GM18520 (cell line): ENCODE measurements around the gene NUP54.

ENCODE experiments used
- ATAC-seq: cut with Tn5 transposase; IDR thresholded peaks from one replicate; pipeline ENCODE4 v1.9.1; 2021; ENCODE audit not compliant: unreplicated experiment

The NUP54 gene

GRCh38 chr4:76148142-76148865, at the start of gene NUP54:
Gene NUP54, minus strand, starts transcription at chr4:76148397. Its CDS starts 23 bp downstream, at chr4:76148374.
- peak; percentile 98 for ATAC-seq

GRCh38 chr4:76197031-76197743, 49.0 kb upstream of the NUP54 start:
- no peak for ATAC-seq

- no peak for ATAC-seq
These were observed 48.2 kb upstream of the NUP54 start for GRCh38 chr4:76196376-76196775.

- no peak for ATAC-seq
These were observed 47.1 kb upstream of the NUP54 start for GRCh38 chr4:76195326-76195725.

- ATAC-seq = no peak
These were observed 46.1 kb upstream of the NUP54 start for GRCh38 chr4:76194325-76194724.

- no peak for ATAC-seq
These were observed 44.0 kb upstream of the NUP54 start for GRCh38 chr4:76192236-76192635.

- no peak for ATAC-seq
These were observed 40.4 kb upstream of the NUP54 start for GRCh38 chr4:76188557-76188956.

- ATAC-seq = no peak
These were observed 40.0 kb upstream of the NUP54 start for GRCh38 chr4:76188149-76188548.

GRCh38 chr4:76187152-76187551, 39.0 kb upstream of the NUP54 start:
- ATAC-seq = no peak

GRCh38 chr4:76182463-76182862, 34.3 kb upstream of the NUP54 start:
- ATAC-seq = no peak

- ATAC-seq = peak; percentile 41
These were observed 31.5 kb upstream of the NUP54 start for GRCh38 chr4:76179398-76180318.

GRCh38 chr4:76178296-76178695, 30.1 kb upstream of the NUP54 start:
- no peak for ATAC-seq

GRCh38 chr4:76177709-76178108, 29.5 kb upstream of the NUP54 start:
- no peak for ATAC-seq

GRCh38 chr4:76175336-76175735, 27.1 kb upstream of the NUP54 start:
- ATAC-seq = no peak

GRCh38 chr4:76174216-76174615, 26.0 kb upstream of the NUP54 start:
- ATAC-seq = no peak

GRCh38 chr4:76168688-76169087, 20.5 kb upstream of the NUP54 start:
- no peak for ATAC-seq

GRCh38 chr4:76166480-76166879, 18.3 kb upstream of the NUP54 start:
- no peak for ATAC-seq

GRCh38 chr4:76160355-76160754, 12.2 kb upstream of the NUP54 start:
- no peak for ATAC-seq

- ATAC-seq = no peak
These were observed 8.4 kb upstream of the NUP54 start for GRCh38 chr4:76156635-76157034.

- no peak for ATAC-seq
These were observed 7.8 kb upstream of the NUP54 start for GRCh38 chr4:76155979-76156378.

- ATAC-seq = no peak
These were observed 5.2 kb upstream of the NUP54 start for GRCh38 chr4:76153356-76153755.
